GM19463 (cell line): Measurements from ENCODE around the gene CFHR1.

Experiments
- ATAC-seq: cut with Tn5 transposase; IDR thresholded peaks from one replicate; pipeline ENCODE4 v1.9.1; 2021; ENCODE audit warnings: mild to moderate bottlenecking, moderate library complexity; ENCODE audit not compliant: unreplicated experiment

The CFHR1 gene

GRCh38 chr1:196875935-196876334 lies 56.4 kb downstream of the CFHR1 start:
- ATAC-seq = no peak

- no peak for ATAC-seq
Measured at GRCh38 chr1:196877964-196878363, 58.4 kb downstream of the CFHR1 start.
